Liver (tissue), 9 donors: ENCODE measurements around the gene MVB12B. TPM values are rescaled to one million over a fixed set of nuclear protein-coding genes. Genes with fewer than 3 reads are reported as not detected.

ENCODE experiments used
- DNase-seq: peaks from one replicate; pipeline ENCODE4 v3.0.0-alpha.2; 2017; ENCODE audit warnings: low spot score
- H3K27ac ChIP-seq, 2 donors: one replicate each; pipeline ENCODE4 v1.7.0; 2013; ENCODE audit warnings: inconsistent platforms in 2 of 2, low read length in 2 of 2, control low read depth in 1 of 2, low read depth in 1 of 2, mild to moderate bottlenecking in 1 of 2
- H3K27me3 ChIP-seq, 4 donors: one replicate each; pipeline versions ENCODE4 v1.6.1 to v1.7.0; 2013; ENCODE audit warnings: low read length in 3 of 4, inconsistent platforms in 1 of 4, mild to moderate bottlenecking in 1 of 4, moderate library complexity in 1 of 4; ENCODE audit not compliant: control insufficient read depth in 4 of 4, insufficient read depth in 4 of 4
- H3K36me3 ChIP-seq, 4 donors: one replicate each; pipeline versions ENCODE4 v1.6.1 to v1.7.0; 2013; ENCODE audit warnings: low read length in 3 of 4, mild to moderate bottlenecking in 3 of 4, low read depth in 1 of 4, moderate library complexity in 1 of 4; ENCODE audit not compliant: control insufficient read depth in 4 of 4, insufficient read depth in 3 of 4
- H3K4me1 ChIP-seq, 4 donors: one replicate each; pipeline versions ENCODE4 v1.6.1 to v1.7.0; 2013; ENCODE audit warnings: low read length in 3 of 4, mild to moderate bottlenecking in 3 of 4, moderate library complexity in 1 of 4; ENCODE audit not compliant: control insufficient read depth in 4 of 4, insufficient read depth in 4 of 4
- H3K4me3 ChIP-seq, 3 donors: one replicate each; pipeline versions ENCODE4 v1.6.1 to v1.7.0; 2013; ENCODE audit warnings: low read length in 3 of 3, control low read depth in 1 of 3, low read depth in 1 of 3, mild to moderate bottlenecking in 1 of 3
- H3K9ac ChIP-seq, 2 donors: one replicate each; pipeline ENCODE4 v1.7.0; 2013; ENCODE audit warnings: low read length in 2 of 2, mild to moderate bottlenecking in 2 of 2, moderate library complexity in 2 of 2, control low read depth in 1 of 2, low read depth in 1 of 2
- H3K9me3 ChIP-seq, 4 donors: one replicate each; pipeline versions ENCODE4 v1.6.1 to v1.7.0; 2013; ENCODE audit warnings: low read length in 3 of 4; ENCODE audit not compliant: control insufficient read depth in 4 of 4
- ATF3 ChIP-seq: IDR thresholded peaks from 2 replicates; pipeline ENCODE4 v1.6.1; 2016; ENCODE audit warnings: antibody characterized with exemption
- CTCF ChIP-seq: fragments of 150-350 bp; IDR thresholded peaks from 2 replicates; pipeline ENCODE4 v1.5.1; 2017; ENCODE audit warnings: improper control_type of control experiment, low read depth, low read length; ENCODE audit not compliant: missing input control
- EGR1 ChIP-seq, 2 donors: IDR thresholded peaks; 2 replicates each; pipeline ENCODE4 v1.6.1; 2016 to 2018; ENCODE audit warnings: antibody characterized with exemption in 2 of 2, low read depth in 2 of 2
- FOXA1 ChIP-seq: IDR thresholded peaks from 2 replicates; pipeline ENCODE4 v1.6.1; 2016; ENCODE audit warnings: antibody characterized with exemption
- FOXA2 ChIP-seq: IDR thresholded peaks from 2 replicates; pipeline ENCODE4 v1.6.1; 2016; ENCODE audit warnings: antibody characterized with exemption
- GABPA ChIP-seq, 2 donors: IDR thresholded peaks in 1 of 2; conservative IDR thresholded peaks in 1 of 2; 2 replicates each; pipeline ENCODE4 v1.6.1; 2016; ENCODE audit warnings: antibody characterized with exemption in 2 of 2, mild to moderate bottlenecking in 1 of 2, moderate library complexity in 1 of 2
- HNF4A ChIP-seq, 2 donors: conservative IDR thresholded peaks; 2 replicates each; pipeline ENCODE4 v1.6.1; 2016; ENCODE audit warnings: antibody characterized with exemption in 2 of 2, mild to moderate bottlenecking in 2 of 2
- HNF4G ChIP-seq: IDR thresholded peaks from 2 replicates; pipeline ENCODE4 v1.6.1; 2016; ENCODE audit warnings: antibody characterized with exemption
- JUND ChIP-seq, 2 donors: IDR thresholded peaks; 2 replicates each; pipeline ENCODE4 v1.6.1; 2016; ENCODE audit warnings: antibody characterized with exemption in 2 of 2
- NR2F2 ChIP-seq: IDR thresholded peaks from 2 replicates; pipeline ENCODE4 v1.6.1; 2016; ENCODE audit warnings: antibody characterized with exemption
- RAD21 ChIP-seq, 2 donors: IDR thresholded peaks; 2 replicates each; pipeline ENCODE4 v1.6.1; 2016; ENCODE audit warnings: antibody characterized with exemption in 2 of 2, mild to moderate bottlenecking in 2 of 2
- REST ChIP-seq: IDR thresholded peaks from 2 replicates; pipeline ENCODE4 v1.6.1; 2016; ENCODE audit warnings: antibody characterized with exemption, mild to moderate bottlenecking
- RXRA ChIP-seq, 2 donors: IDR thresholded peaks; 2 replicates each; pipeline ENCODE4 v1.6.1; 2017 to 2018; ENCODE audit warnings: antibody characterized with exemption in 2 of 2, mild to moderate bottlenecking in 1 of 2
- ZBTB33 ChIP-seq: IDR thresholded peaks from 2 replicates; pipeline ENCODE4 v1.6.1; 2016; ENCODE audit warnings: antibody characterized with exemption
- WGBS: extraction: QIAGEN DNeasy Blood & Tissue Kit; methylation state at CpG from one replicate; pipeline ENCODE4 v1.1.7; 2013; 5-methylcytosine and 5-hydroxymethylcytosine counted together
- polyA plus RNA-seq, 2 donors: library from polyadenylated mRNA; stranded (reverse) in 1 of 2; unstranded in 1 of 2; fragments of 200-250 nt in 1 of 2; fragments of >200 nt in 1 of 2; fragmentation: Nextera tagmentation in 1 of 2; extraction: Ambion mirVana in 1 of 2; gene quantifications; one replicate each; pipeline versions ENCODE4 v1.2.1 to v1.2.3, GENCODE V29; 2013 to 2015
- total RNA-seq, 2 donors: library from RNA; depleted of rRNA; stranded (reverse); fragments of >200 nt; gene quantifications; one replicate each; pipeline ENCODE4 v1.2.3, GENCODE V29; 2014
- donor health status: healthy.
- donor health status: healthy.
- donor health status: healthy.
- donor health status: healthy.
- donor health status: healthy.

Gene MVB12B
- total and polyA plus RNA-seq, 4 donors: 5.3 to 12.4 (median 8.4) TPM

GRCh38 chr9:126389992-126390391, 63.4 kb downstream of the MVB12B start (continued):
- TF ChIP-seq ATF3: no peak
- no peak for TF ChIP-seq ZBTB33
- no peak for TF ChIP-seq RAD21 (IDR thresholded peaks at IDR 0.05)
- no peak for TF ChIP-seq GABPA (IDR thresholded peaks at IDR 0.05 in 1 of 2, conservative IDR thresholded peaks at IDR 0.05 in 1 of 2)
- TF ChIP-seq NR2F2: no peak

- H3K4me1 ChIP-seq: peaks cover 6 to 31% (median 26%) of the 10 kb centered on the region in 4 donors
- TF ChIP-seq REST (no peak), HNF4G (no peak), ATF3 (no peak), RXRA (IDR thresholded peaks at IDR 0.05) (no peak), EGR1 (IDR thresholded peaks at IDR 0.05; ENCODE audit: low read depth in 2 of 2) (no peak), GABPA (IDR thresholded peaks at IDR 0.05 in 1 of 2, conservative IDR thresholded peaks at IDR 0.05 in 1 of 2) (no peak), JUND (IDR thresholded peaks at IDR 0.05) (no peak)
- H3K27ac ChIP-seq: no peak overlapping the region
These were observed 64.3 kb downstream of the MVB12B start for GRCh38 chr9:126390923-126391322.

GRCh38 chr9:126391713-126392661, 65.4 kb downstream of the MVB12B start:
- Histone ChIP-seq H3K4me3 (no peak overlapping the region), H3K27me3 (no peaks in the 10 kb centered on the region), H3K27ac (peak overlapping the region in 1 of 2 donors; percentile 9), H3K9me3 (no peaks in the 10 kb centered on the region), H3K4me1 (peaks cover 6 to 38% (median 30%) of the 10 kb centered on the region in 4 donors), H3K9ac (no peak overlapping the region), H3K36me3 (peaks cover 0 to 9% (median 5%) of the 10 kb centered on the region in 4 donors)
- 78% methylated on average over 24 of the region's 24 CpGs for WGBS
- no peak for DNase-seq
- TF ChIP-seq CTCF (no peak), RXRA (IDR thresholded peaks at IDR 0.05) (peak; percentile 64), FOXA1 (no peak), FOXA2 (no peak), NR2F2 (peak; percentile 34), HNF4A (conservative IDR thresholded peaks at IDR 0.05) (peak; percentile 45 to 53), EGR1 (IDR thresholded peaks at IDR 0.05; ENCODE audit: low read depth in 2 of 2) (no peak), ATF3 (no peak), ZBTB33 (no peak), RAD21 (IDR thresholded peaks at IDR 0.05) (no peak)

More at GRCh38 chr9:126390923-126391322, 64.3 kb downstream of the MVB12B start:
- Histone ChIP-seq H3K9ac (no peak overlapping the region), H3K9me3 (no peaks in the 10 kb centered on the region), H3K4me3 (no peak overlapping the region), H3K36me3 (peaks cover 0 to 16% (median 4%) of the 10 kb centered on the region in 4 donors), H3K27me3 (no peaks in the 10 kb centered on the region)
- no peak for DNase-seq
- WGBS: 85% methylated on average over 9 of the region's 9 CpGs
